Muscle layer of duodenum (tissue), 2 donors: Measurements from ENCODE around the gene TMEM131.
"Not testable (repeated sequence)": the region's sequence is repeated elsewhere in the genome, so short reads cannot be mapped to it uniquely, and the experiment has no call there.

ENCODE experiments used
- H3K27ac ChIP-seq: one replicate; pipeline ENCODE4 v1.7.0; 2013; ENCODE audit warnings: mild to moderate bottlenecking, low read length
- H3K27me3 ChIP-seq: one replicate; pipeline ENCODE4 v1.7.0; 2013; ENCODE audit warnings: low read depth, mild to moderate bottlenecking, control low read depth, low read length
- H3K36me3 ChIP-seq, 2 donors: one replicate each; pipeline ENCODE4 v1.7.0; 2013; ENCODE audit warnings: low read length in 2 of 2, control low read depth in 1 of 2, mild to moderate bottlenecking in 1 of 2; ENCODE audit not compliant: insufficient read depth in 2 of 2, control insufficient read depth in 1 of 2
- H3K4me1 ChIP-seq, 2 donors: one replicate each; pipeline ENCODE4 v1.7.0; 2013; ENCODE audit warnings: low read length in 2 of 2, mild to moderate bottlenecking in 2 of 2, control low read depth in 1 of 2, moderate library complexity in 1 of 2; ENCODE audit not compliant: insufficient read depth in 2 of 2, control insufficient read depth in 1 of 2
- H3K4me3 ChIP-seq, 2 donors: one replicate each; pipeline ENCODE4 v1.7.0; 2013; ENCODE audit warnings: low read length in 2 of 2, low read depth in 1 of 2, mild to moderate bottlenecking in 1 of 2
- H3K9me3 ChIP-seq, 2 donors: one replicate each; pipeline ENCODE4 v1.7.0; 2013; ENCODE audit warnings: low read length in 2 of 2, control low read depth in 1 of 2, mild to moderate bottlenecking in 1 of 2; ENCODE audit not compliant: control insufficient read depth in 1 of 2
- donor health status: healthy.

TMEM131 gene

GRCh38 chr2:97848306-97848705 lies 147.4 kb downstream of the TMEM131 start:
- peaks cover 0 to 4% of the 10 kb centered on the region in 2 donors for H3K4me1 ChIP-seq
- H3K27me3 ChIP-seq, result no peaks in the 10 kb centered on the region
- no peak overlapping the region for H3K4me3 ChIP-seq
- H3K36me3 ChIP-seq, result no peaks in the 10 kb centered on the region
- no peak overlapping the region for H3K27ac ChIP-seq
- no peaks in the 10 kb centered on the region for H3K9me3 ChIP-seq

- H3K4me3 ChIP-seq, H3K27ac ChIP-seq, H3K27me3 ChIP-seq, H3K4me1 ChIP-seq, H3K9me3 ChIP-seq, H3K36me3 ChIP-seq: not testable (repeated sequence)
Observed at GRCh38 chr2:97846716-97847115, 149.0 kb downstream of the TMEM131 start.

- Histone ChIP-seq H3K36me3 (peaks cover 4 to 6% of the 10 kb centered on the region in 2 donors), H3K4me3 (no peak overlapping the region), H3K27me3 (no peaks in the 10 kb centered on the region), H3K27ac (no peak overlapping the region), H3K4me1 (peaks cover 0 to 4% of the 10 kb centered on the region in 2 donors), H3K9me3 (no peaks in the 10 kb centered on the region)
Observed at GRCh38 chr2:97845818-97846217, 149.9 kb downstream of the TMEM131 start.

- Histone ChIP-seq H3K27ac (no peak overlapping the region), H3K4me3 (no peak overlapping the region), H3K9me3 (no peaks in the 10 kb centered on the region), H3K4me1 (peaks cover 0 to 4% of the 10 kb centered on the region in 2 donors), H3K27me3 (no peaks in the 10 kb centered on the region), H3K36me3 (peaks cover 10 to 12% of the 10 kb centered on the region in 2 donors)
Observed at GRCh38 chr2:97845133-97845532, 150.6 kb downstream of the TMEM131 start.

- H3K36me3 ChIP-seq, result peaks cover 16% of the 10 kb centered on the region in 2 donors
- no peaks in the 10 kb centered on the region for H3K9me3 ChIP-seq
- no peak overlapping the region for H3K27ac ChIP-seq
- peaks cover 0 to 4% of the 10 kb centered on the region in 2 donors for H3K4me1 ChIP-seq
- H3K4me3 ChIP-seq, result no peak overlapping the region
- H3K27me3 ChIP-seq, result no peaks in the 10 kb centered on the region
Observed at GRCh38 chr2:97844311-97844859, 151.4 kb downstream of the TMEM131 start.

GRCh38 chr2:97840198-97840597 lies 155.6 kb downstream of the TMEM131 start:
- Histone ChIP-seq H3K27ac (no peak overlapping the region), H3K9me3 (no peaks in the 10 kb centered on the region), H3K4me1 (no peaks in the 10 kb centered on the region), H3K4me3 (no peak overlapping the region), H3K36me3 (peaks cover 19 to 21% of the 10 kb centered on the region in 2 donors), H3K27me3 (no peaks in the 10 kb centered on the region)

- Histone ChIP-seq H3K27ac (no peak overlapping the region), H3K27me3 (no peaks in the 10 kb centered on the region), H3K9me3 (no peaks in the 10 kb centered on the region), H3K36me3 (peaks cover 11 to 14% of the 10 kb centered on the region in 2 donors), H3K4me1 (peaks cover 0 to 4% of the 10 kb centered on the region in 2 donors), H3K4me3 (no peak overlapping the region)
Observed at GRCh38 chr2:97834610-97835009, 161.1 kb downstream of the TMEM131 start.

- H3K4me1 ChIP-seq, result peaks cover 0 to 4% of the 10 kb centered on the region in 2 donors
- H3K36me3 ChIP-seq, result peaks cover 11% of the 10 kb centered on the region in 2 donors
Observed at GRCh38 chr2:97831121-97831520, 164.6 kb downstream of the TMEM131 start.

GRCh38 chr2:97829255-97829654 lies 166.5 kb downstream of the TMEM131 start:
- H3K4me1 ChIP-seq, H3K27me3 ChIP-seq, H3K36me3 ChIP-seq, H3K27ac ChIP-seq, H3K9me3 ChIP-seq, H3K4me3 ChIP-seq: not testable (repeated sequence)

More at GRCh38 chr2:97831121-97831520, 164.6 kb downstream of the TMEM131 start:
- H3K27ac ChIP-seq, result no peak overlapping the region
- no peaks in the 10 kb centered on the region for H3K9me3 ChIP-seq
- H3K27me3 ChIP-seq, result no peaks in the 10 kb centered on the region
- H3K4me3 ChIP-seq, result no peak overlapping the region

GRCh38 chr2:97827013-97827412 lies 168.7 kb downstream of the TMEM131 start:
- not testable (repeated sequence) for H3K27me3 ChIP-seq, H3K9me3 ChIP-seq, H3K4me1 ChIP-seq, H3K27ac ChIP-seq, H3K36me3 ChIP-seq, H3K4me3 ChIP-seq

- not testable (repeated sequence) for H3K27me3 ChIP-seq, H3K9me3 ChIP-seq, H3K27ac ChIP-seq, H3K4me3 ChIP-seq, H3K36me3 ChIP-seq, H3K4me1 ChIP-seq
Observed at GRCh38 chr2:97826266-97826847, 169.4 kb downstream of the TMEM131 start.

GRCh38 chr2:97824011-97824410 lies 171.7 kb downstream of the TMEM131 start:
- not testable (repeated sequence) for H3K27ac ChIP-seq, H3K36me3 ChIP-seq, H3K27me3 ChIP-seq, H3K4me3 ChIP-seq, H3K4me1 ChIP-seq, H3K9me3 ChIP-seq
